ENCODE measurements around the gene ABI2. TPM values are rescaled to one million over a fixed set of nuclear protein-coding genes. Genes with fewer than 3 reads are reported as not detected.

Gene ABI2
- total RNA-seq, 1 experiment from 2014 or later, result 72.2 TPM

GRCh38 chr2:203330434-203330833, 2.2 kb downstream of the ABI2 start:
- ATAC-seq, result no peak
- in situ Hi-C loops (cut with HindIII; ENCODE audit: low pct_unique_long_range_greater_than_20kb, low sequenced_read_pairs), result no loop called here
- Histone ChIP-seq H3K27me3 (ENCODE audit: control insufficient read depth, insufficient read depth, low read length) (no peaks in the 10 kb centered on the region), H3K36me3 (ENCODE audit: control insufficient read depth, insufficient read depth, low read length) (no peaks in the 10 kb centered on the region; the same call in none of the 2 replicates), H3K4me1 (ENCODE audit: control insufficient read depth, insufficient read depth, low read length) (peaks cover 11% of the 10 kb centered on the region), H3K27ac (ENCODE audit: low read length) (peak overlapping the region; percentile 94), H3K4me3 (ENCODE audit: low read depth in 2 of 2, low read length in 2 of 2) (peak overlapping the region; percentile 69 to 98), H3K9me3 (ENCODE audit: control insufficient read depth, insufficient read depth, low read depth, low read length) (no peaks in the 10 kb centered on the region)
- POLR2A ChIA-PET, result no interaction called here
- no peak for DNase-seq (ENCODE audit: low read depth, low spot score)
- TF ChIP-seq CTCF (IDR thresholded peaks at IDR 0.05) (no peak), POLR2AphosphoS5 (IDR thresholded peaks at IDR 0.05; ENCODE audit: low read depth, low read length) (no peak), SIN3A (IDR thresholded peaks at IDR 0.05; ENCODE audit: borderline replicate concordance, insufficient read depth, low read depth, low read length) (no peak), TCF7L2 (IDR thresholded peaks at IDR 0.05; ENCODE audit: low read depth, low read length) (no peak), REST (IDR thresholded peaks at IDR 0.05; ENCODE audit: insufficient read depth in 1 of 2, low read depth in 2 of 2, low read length in 1 of 2) (no peak)
- intact Hi-C loops (cut with micrococcal nuclease; ENCODE audit: unreplicated experiment), result no loop called here
- BruUV-seq (replicated peaks), result no TSS peak
- CTCF ChIA-PET, result interaction anchor here (0.5 to 0.6 kb wide), 3 partner anchors 45 to 118 kb away, joined by 4 to 8 read pairs (median 5); no protein-coding TSS in a partner anchor

GRCh38 chr2:203338322-203338721, 10.1 kb downstream of the ABI2 start:
- H3K36me3 ChIP-seq (ENCODE audit: control insufficient read depth, insufficient read depth, low read length), result no peaks in the 10 kb centered on the region; the same call in 1 of the 2 replicates
- no peaks in the 10 kb centered on the region for H3K9me3 ChIP-seq (ENCODE audit: control insufficient read depth, insufficient read depth, low read depth, low read length)
- H3K4me3 ChIP-seq (ENCODE audit: low read depth in 2 of 2, low read length in 2 of 2), result no peak overlapping the region
- no TSS peak for BruUV-seq (replicated peaks)
- TF ChIP-seq SIN3A (IDR thresholded peaks at IDR 0.05; ENCODE audit: borderline replicate concordance, insufficient read depth, low read depth, low read length) (no peak), CTCF (IDR thresholded peaks at IDR 0.05) (no peak), TCF7L2 (IDR thresholded peaks at IDR 0.05; ENCODE audit: low read depth, low read length) (no peak), REST (IDR thresholded peaks at IDR 0.05; ENCODE audit: insufficient read depth in 1 of 2, low read depth in 2 of 2, low read length in 1 of 2) (no peak), POLR2AphosphoS5 (IDR thresholded peaks at IDR 0.05; ENCODE audit: low read depth, low read length) (no peak)
- ChIA-PET POLR2A (no interaction called here), CTCF (no interaction called here)
- peaks cover 18% of the 10 kb centered on the region for H3K4me1 ChIP-seq (ENCODE audit: control insufficient read depth, insufficient read depth, low read length)
- in situ Hi-C loops (cut with HindIII; ENCODE audit: low pct_unique_long_range_greater_than_20kb, low sequenced_read_pairs), result no loop called here
- no peak overlapping the region for H3K27ac ChIP-seq (ENCODE audit: low read length)
- ATAC-seq (no peak), DNase-seq (ENCODE audit: low read depth, low spot score) (no peak)
- no peaks in the 10 kb centered on the region for H3K27me3 ChIP-seq (ENCODE audit: control insufficient read depth, insufficient read depth, low read length)
- intact Hi-C loops (cut with micrococcal nuclease; ENCODE audit: unreplicated experiment), result no loop called here
